WTC11 (cell line): ENCODE measurements around the gene HBG1. TPM values are rescaled to one million over a fixed set of nuclear protein-coding genes. Genes with fewer than 3 reads are reported as not detected.

ENCODE experiments used
- ATAC-seq: fragments of 200-7000 bp; cut with Tn5 transposase; 2 replicates; pipeline ENCODE4 v1.10.0; 2021; ENCODE audit warnings: mild to moderate bottlenecking, moderate library complexity
- CTCF ChIA-PET: fragments of 300-600 bp; sonication (Branson Sonifier 250); formaldehyde crosslinking; loops from one replicate; lab custom pipeline; 2021; ENCODE audit warnings: antibody characterized with exemption; lab: Charles Lee
- POLR2A ChIA-PET: fragments of 350-600 bp; sonication (Branson Sonifier 250); formaldehyde crosslinking; loops from one replicate; lab custom pipeline; 2021; ENCODE audit warnings: antibody characterized with exemption; lab: Charles Lee
- DNase-seq: peaks from one replicate; pipeline ENCODE4 v3.0.0; 2021; ENCODE audit warnings: low spot score
- H3K27ac Mint-ChIP-seq: 2 replicates; pipeline ENCODE4 v1.8.0; 2021; ENCODE audit warnings: mixed read lengths
- H3K27me3 Mint-ChIP-seq: 2 replicates; pipeline ENCODE4 v1.8.0; 2021; ENCODE audit warnings: low read depth, mild to moderate bottlenecking, moderate library complexity, mixed read lengths
- H3K36me3 Mint-ChIP-seq: 2 replicates; pipeline ENCODE4 v1.8.0; 2021; ENCODE audit warnings: mixed read lengths
- H3K4me1 Mint-ChIP-seq: 2 replicates; pipeline ENCODE4 v1.8.0; 2022; ENCODE audit warnings: mixed read lengths
- H3K4me3 Mint-ChIP-seq: 2 replicates; pipeline ENCODE4 v1.8.0; 2021; ENCODE audit warnings: mild to moderate bottlenecking, moderate library complexity, mixed read lengths
- H3K9me3 Mint-ChIP-seq: 2 replicates; pipeline ENCODE4 v1.8.0; 2021; ENCODE audit warnings: mixed read lengths
- GRHL2 ChIP-seq: fragments of 250-450 bp; sonication (Bioruptor Pico); IDR thresholded peaks from 2 replicates; pipeline ENCODE4 v1.8.0; 2022; ENCODE audit warnings: mild to moderate bottlenecking, moderate library complexity; ENCODE audit not compliant: insufficient replicate concordance, severe bottlenecking
- IRF2 ChIP-seq: sonication (generic); formaldehyde crosslinking; IDR thresholded peaks from 2 replicates; pipeline ENCODE4 v1.8.0; 2022; ENCODE audit warnings: low read depth, missing genetic modification reagents, borderline replicate concordance
- MXD4 ChIP-seq: fragments of 250-450 bp; sonication (Bioruptor Pico); IDR thresholded peaks from 2 replicates; pipeline ENCODE4 v1.8.0; 2021; ENCODE audit warnings: mild to moderate bottlenecking, moderate library complexity, borderline replicate concordance
- NR2C2 ChIP-seq: sonication (generic); formaldehyde crosslinking; IDR thresholded peaks from 2 replicates; pipeline ENCODE4 v1.8.0; 2022; ENCODE audit warnings: mild to moderate bottlenecking, missing genetic modification reagents
- RELA ChIP-seq: sonication (generic); formaldehyde crosslinking; IDR thresholded peaks from 2 replicates; pipeline ENCODE4 v1.8.1; 2022; ENCODE audit warnings: missing genetic modification reagents, mild to moderate bottlenecking, borderline replicate concordance
- SMAD3 ChIP-seq: sonication (generic); formaldehyde crosslinking; IDR thresholded peaks from 2 replicates; pipeline ENCODE4 v1.8.0; 2022; ENCODE audit warnings: missing genetic modification reagents, mild to moderate bottlenecking, borderline replicate concordance
- TEAD1 ChIP-seq: sonication (generic); formaldehyde crosslinking; IDR thresholded peaks from 2 replicates; pipeline ENCODE4 v1.8.0; 2022; ENCODE audit warnings: mild to moderate bottlenecking, missing genetic modification reagents
- TP53 ChIP-seq: sonication (generic); formaldehyde crosslinking; IDR thresholded peaks from 2 replicates; pipeline ENCODE4 v1.8.1; 2023; ENCODE audit warnings: mild to moderate bottlenecking, missing genetic modification reagents
- ZBTB21 ChIP-seq: sonication (generic); formaldehyde crosslinking; IDR thresholded peaks from 2 replicates; pipeline ENCODE4 v1.8.1; 2023; ENCODE audit warnings: mild to moderate bottlenecking, missing genetic modification reagents, borderline replicate concordance
- ZNF138 ChIP-seq: sonication (generic); formaldehyde crosslinking; conservative IDR thresholded peaks from 2 replicates; pipeline ENCODE4 v1.8.1; 2022; ENCODE audit warnings: mild to moderate bottlenecking, moderate library complexity, missing genetic modification reagents
- ZNF671 ChIP-seq: fragments of 250-450 bp; sonication (Bioruptor Pico); IDR thresholded peaks from 2 replicates; pipeline ENCODE4 v1.8.0; 2021; ENCODE audit warnings: mild to moderate bottlenecking
- total RNA-seq: library from RNA; stranded (reverse); gene quantifications from 3 replicates; pipeline ENCODE4 v1.2.3, GENCODE V29; 2021
- TF ChIP-seq, protein P1 (sequence below): fragments of 200-600 bp; IDR thresholded peaks from 2 replicates; pipeline ENCODE4 v1.8.0; 2022; ENCODE audit warnings: antibody characterized with exemption
- TF ChIP-seq, protein P2 (sequence below): sonication (generic); formaldehyde crosslinking; IDR thresholded peaks from 2 replicates; pipeline ENCODE4 v1.8.1; 2023; ENCODE audit warnings: mild to moderate bottlenecking, missing genetic modification reagents, moderate library complexity
- TF ChIP-seq, protein P3 (sequence below): fragments of 250-450 bp; sonication (Bioruptor Pico); IDR thresholded peaks from 2 replicates; pipeline ENCODE4 v1.9.0; 2021; ENCODE audit warnings: mild to moderate bottlenecking
- TF ChIP-seq, protein P4 (sequence below): sonication (generic); formaldehyde crosslinking; IDR thresholded peaks from 2 replicates; pipeline ENCODE4 v1.8.1; 2023; ENCODE audit warnings: mild to moderate bottlenecking, missing genetic modification reagents, borderline replicate concordance
- TF ChIP-seq, protein P5 (sequence below): sonication (generic); formaldehyde crosslinking; IDR thresholded peaks from 2 replicates; pipeline ENCODE4 v1.8.1; 2022; ENCODE audit warnings: low read depth, missing genetic modification reagents, borderline replicate concordance
- TF ChIP-seq, protein P6 (sequence below): fragments of 250-450 bp; sonication (Bioruptor Pico); conservative IDR thresholded peaks from 2 replicates; pipeline ENCODE4 v1.9.0; 2021; ENCODE audit warnings: mild to moderate bottlenecking
- TF ChIP-seq, protein P7 (sequence below): fragments of 250-450 bp; sonication (Bioruptor Pico); IDR thresholded peaks from 2 replicates; pipeline ENCODE4 v1.9.0; 2021; ENCODE audit warnings: mild to moderate bottlenecking, borderline replicate concordance
- TF ChIP-seq, protein P8 (sequence below): sonication (generic); formaldehyde crosslinking; IDR thresholded peaks from 2 replicates; pipeline ENCODE4 v1.8.1; 2023; ENCODE audit warnings: mild to moderate bottlenecking, missing genetic modification reagents

The HBG1 gene
- total RNA-seq, 1 experiment from 2014 or later, result 3.4 TPM

DNA sequence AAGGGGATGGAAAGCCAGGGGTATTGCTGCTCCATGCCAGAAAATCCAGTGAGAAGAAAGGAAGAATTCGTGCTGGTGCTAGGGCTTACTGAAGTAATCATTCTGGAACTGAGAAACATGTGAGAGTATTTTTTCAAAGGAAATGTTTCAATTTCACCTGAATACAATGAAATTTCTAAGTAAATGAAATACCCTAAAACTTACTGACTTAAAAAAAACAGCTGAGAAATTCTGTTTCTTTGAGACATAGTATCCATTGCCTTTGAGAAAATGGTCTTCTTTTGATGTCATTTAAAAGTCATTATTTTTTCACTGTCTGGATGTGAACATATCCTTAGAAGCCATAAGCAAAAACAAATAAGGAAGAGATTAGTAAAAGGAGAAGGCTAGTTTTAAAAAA lies 49.1 kb downstream of the HBG1 start, which contains the start of gene OR51V1:
TSS of gene OR51V1 (minus strand) at position 101 of the 400 bp plus-strand sequence. CDS start at position 101, 0 bp downstream.
- CTCF ChIA-PET, result no interaction called here
- POLR2A ChIA-PET, result no interaction called here
- peaks cover 23% of the 10 kb centered on the region for H3K4me1 Mint-ChIP-seq
- TF ChIP-seq GRHL2 (CRISPR knock-in tag), result no peak
- TF ChIP-seq MXD4 (CRISPR knock-in tag), result no peak
- TF ChIP-seq, protein P1, sequence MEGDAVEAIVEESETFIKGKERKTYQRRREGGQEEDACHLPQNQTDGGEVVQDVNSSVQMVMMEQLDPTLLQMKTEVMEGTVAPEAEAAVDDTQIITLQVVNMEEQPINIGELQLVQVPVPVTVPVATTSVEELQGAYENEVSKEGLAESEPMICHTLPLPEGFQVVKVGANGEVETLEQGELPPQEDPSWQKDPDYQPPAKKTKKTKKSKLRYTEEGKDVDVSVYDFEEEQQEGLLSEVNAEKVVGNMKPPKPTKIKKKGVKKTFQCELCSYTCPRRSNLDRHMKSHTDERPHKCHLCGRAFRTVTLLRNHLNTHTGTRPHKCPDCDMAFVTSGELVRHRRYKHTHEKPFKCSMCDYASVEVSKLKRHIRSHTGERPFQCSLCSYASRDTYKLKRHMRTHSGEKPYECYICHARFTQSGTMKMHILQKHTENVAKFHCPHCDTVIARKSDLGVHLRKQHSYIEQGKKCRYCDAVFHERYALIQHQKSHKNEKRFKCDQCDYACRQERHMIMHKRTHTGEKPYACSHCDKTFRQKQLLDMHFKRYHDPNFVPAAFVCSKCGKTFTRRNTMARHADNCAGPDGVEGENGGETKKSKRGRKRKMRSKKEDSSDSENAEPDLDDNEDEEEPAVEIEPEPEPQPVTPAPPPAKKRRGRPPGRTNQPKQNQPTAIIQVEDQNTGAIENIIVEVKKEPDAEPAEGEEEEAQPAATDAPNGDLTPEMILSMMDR, result no peak
- TF ChIP-seq, protein P2, sequence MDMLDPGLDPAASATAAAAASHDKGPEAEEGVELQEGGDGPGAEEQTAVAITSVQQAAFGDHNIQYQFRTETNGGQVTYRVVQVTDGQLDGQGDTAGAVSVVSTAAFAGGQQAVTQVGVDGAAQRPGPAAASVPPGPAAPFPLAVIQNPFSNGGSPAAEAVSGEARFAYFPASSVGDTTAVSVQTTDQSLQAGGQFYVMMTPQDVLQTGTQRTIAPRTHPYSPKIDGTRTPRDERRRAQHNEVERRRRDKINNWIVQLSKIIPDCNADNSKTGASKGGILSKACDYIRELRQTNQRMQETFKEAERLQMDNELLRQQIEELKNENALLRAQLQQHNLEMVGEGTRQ (CRISPR knock-in tag), result no peak
- TF ChIP-seq, protein P3, sequence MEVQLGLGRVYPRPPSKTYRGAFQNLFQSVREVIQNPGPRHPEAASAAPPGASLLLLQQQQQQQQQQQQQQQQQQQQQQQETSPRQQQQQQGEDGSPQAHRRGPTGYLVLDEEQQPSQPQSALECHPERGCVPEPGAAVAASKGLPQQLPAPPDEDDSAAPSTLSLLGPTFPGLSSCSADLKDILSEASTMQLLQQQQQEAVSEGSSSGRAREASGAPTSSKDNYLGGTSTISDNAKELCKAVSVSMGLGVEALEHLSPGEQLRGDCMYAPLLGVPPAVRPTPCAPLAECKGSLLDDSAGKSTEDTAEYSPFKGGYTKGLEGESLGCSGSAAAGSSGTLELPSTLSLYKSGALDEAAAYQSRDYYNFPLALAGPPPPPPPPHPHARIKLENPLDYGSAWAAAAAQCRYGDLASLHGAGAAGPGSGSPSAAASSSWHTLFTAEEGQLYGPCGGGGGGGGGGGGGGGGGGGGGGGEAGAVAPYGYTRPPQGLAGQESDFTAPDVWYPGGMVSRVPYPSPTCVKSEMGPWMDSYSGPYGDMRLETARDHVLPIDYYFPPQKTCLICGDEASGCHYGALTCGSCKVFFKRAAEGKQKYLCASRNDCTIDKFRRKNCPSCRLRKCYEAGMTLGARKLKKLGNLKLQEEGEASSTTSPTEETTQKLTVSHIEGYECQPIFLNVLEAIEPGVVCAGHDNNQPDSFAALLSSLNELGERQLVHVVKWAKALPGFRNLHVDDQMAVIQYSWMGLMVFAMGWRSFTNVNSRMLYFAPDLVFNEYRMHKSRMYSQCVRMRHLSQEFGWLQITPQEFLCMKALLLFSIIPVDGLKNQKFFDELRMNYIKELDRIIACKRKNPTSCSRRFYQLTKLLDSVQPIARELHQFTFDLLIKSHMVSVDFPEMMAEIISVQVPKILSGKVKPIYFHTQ, result no peak
- no peak for TF ChIP-seq ZNF671
- no peak for TF ChIP-seq TP53 (CRISPR knock-in tag)
- TF ChIP-seq, protein P4, sequence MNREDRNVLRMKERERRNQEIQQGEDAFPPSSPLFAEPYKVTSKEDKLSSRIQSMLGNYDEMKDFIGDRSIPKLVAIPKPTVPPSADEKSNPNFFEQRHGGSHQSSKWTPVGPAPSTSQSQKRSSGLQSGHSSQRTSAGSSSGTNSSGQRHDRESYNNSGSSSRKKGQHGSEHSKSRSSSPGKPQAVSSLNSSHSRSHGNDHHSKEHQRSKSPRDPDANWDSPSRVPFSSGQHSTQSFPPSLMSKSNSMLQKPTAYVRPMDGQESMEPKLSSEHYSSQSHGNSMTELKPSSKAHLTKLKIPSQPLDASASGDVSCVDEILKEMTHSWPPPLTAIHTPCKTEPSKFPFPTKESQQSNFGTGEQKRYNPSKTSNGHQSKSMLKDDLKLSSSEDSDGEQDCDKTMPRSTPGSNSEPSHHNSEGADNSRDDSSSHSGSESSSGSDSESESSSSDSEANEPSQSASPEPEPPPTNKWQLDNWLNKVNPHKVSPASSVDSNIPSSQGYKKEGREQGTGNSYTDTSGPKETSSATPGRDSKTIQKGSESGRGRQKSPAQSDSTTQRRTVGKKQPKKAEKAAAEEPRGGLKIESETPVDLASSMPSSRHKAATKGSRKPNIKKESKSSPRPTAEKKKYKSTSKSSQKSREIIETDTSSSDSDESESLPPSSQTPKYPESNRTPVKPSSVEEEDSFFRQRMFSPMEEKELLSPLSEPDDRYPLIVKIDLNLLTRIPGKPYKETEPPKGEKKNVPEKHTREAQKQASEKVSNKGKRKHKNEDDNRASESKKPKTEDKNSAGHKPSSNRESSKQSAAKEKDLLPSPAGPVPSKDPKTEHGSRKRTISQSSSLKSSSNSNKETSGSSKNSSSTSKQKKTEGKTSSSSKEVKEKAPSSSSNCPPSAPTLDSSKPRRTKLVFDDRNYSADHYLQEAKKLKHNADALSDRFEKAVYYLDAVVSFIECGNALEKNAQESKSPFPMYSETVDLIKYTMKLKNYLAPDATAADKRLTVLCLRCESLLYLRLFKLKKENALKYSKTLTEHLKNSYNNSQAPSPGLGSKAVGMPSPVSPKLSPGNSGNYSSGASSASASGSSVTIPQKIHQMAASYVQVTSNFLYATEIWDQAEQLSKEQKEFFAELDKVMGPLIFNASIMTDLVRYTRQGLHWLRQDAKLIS (CRISPR knock-in tag), result no peak
- no peak for TF ChIP-seq NR2C2
- TF ChIP-seq, protein P5, sequence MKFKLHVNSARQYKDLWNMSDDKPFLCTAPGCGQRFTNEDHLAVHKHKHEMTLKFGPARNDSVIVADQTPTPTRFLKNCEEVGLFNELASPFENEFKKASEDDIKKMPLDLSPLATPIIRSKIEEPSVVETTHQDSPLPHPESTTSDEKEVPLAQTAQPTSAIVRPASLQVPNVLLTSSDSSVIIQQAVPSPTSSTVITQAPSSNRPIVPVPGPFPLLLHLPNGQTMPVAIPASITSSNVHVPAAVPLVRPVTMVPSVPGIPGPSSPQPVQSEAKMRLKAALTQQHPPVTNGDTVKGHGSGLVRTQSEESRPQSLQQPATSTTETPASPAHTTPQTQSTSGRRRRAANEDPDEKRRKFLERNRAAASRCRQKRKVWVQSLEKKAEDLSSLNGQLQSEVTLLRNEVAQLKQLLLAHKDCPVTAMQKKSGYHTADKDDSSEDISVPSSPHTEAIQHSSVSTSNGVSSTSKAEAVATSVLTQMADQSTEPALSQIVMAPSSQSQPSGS (CRISPR knock-in tag), result no peak
- TF ChIP-seq IRF2, result no peak
- TF ChIP-seq TEAD1, result no peak
- TF ChIP-seq RELA (CRISPR knock-in tag), result no peak
- TF ChIP-seq, protein P6, sequence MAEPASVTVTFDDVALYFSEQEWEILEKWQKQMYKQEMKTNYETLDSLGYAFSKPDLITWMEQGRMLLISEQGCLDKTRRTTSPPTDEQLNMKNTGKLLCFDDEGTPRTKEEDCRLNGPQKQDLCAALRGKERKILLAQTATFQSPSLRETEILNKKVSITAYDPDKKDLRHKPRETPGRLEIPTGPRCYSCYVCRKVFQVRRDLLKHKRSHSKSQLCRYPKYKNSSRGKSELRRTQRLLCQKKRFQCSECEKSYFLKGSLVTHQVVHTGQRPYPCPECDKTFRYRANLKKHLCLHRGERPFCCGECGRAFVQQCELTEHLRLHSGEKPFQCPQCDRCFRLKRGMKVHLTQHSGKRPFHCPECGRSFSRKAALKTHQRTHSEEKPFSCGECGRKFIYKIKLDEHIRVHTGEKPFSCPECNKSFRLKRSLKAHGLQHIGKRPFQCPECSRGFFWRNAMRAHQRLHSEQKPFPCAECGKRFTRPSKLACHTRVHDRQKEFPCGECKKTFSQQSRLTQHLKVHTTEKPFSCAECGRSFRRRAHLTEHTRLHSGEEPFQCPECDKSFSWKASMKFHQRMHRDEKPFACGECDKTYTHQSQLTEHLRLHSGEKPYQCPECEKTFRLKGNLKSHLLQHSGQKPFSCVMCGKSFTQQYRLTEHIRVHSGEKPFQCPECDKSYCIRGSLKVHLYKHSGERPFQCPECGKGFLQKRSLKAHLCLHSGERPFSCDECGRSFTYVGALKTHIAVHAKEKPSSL (CRISPR knock-in tag), result no peak
- no peak for TF ChIP-seq ZNF138
- no peak for TF ChIP-seq SMAD3 (CRISPR knock-in tag)
- TF ChIP-seq, protein P7, sequence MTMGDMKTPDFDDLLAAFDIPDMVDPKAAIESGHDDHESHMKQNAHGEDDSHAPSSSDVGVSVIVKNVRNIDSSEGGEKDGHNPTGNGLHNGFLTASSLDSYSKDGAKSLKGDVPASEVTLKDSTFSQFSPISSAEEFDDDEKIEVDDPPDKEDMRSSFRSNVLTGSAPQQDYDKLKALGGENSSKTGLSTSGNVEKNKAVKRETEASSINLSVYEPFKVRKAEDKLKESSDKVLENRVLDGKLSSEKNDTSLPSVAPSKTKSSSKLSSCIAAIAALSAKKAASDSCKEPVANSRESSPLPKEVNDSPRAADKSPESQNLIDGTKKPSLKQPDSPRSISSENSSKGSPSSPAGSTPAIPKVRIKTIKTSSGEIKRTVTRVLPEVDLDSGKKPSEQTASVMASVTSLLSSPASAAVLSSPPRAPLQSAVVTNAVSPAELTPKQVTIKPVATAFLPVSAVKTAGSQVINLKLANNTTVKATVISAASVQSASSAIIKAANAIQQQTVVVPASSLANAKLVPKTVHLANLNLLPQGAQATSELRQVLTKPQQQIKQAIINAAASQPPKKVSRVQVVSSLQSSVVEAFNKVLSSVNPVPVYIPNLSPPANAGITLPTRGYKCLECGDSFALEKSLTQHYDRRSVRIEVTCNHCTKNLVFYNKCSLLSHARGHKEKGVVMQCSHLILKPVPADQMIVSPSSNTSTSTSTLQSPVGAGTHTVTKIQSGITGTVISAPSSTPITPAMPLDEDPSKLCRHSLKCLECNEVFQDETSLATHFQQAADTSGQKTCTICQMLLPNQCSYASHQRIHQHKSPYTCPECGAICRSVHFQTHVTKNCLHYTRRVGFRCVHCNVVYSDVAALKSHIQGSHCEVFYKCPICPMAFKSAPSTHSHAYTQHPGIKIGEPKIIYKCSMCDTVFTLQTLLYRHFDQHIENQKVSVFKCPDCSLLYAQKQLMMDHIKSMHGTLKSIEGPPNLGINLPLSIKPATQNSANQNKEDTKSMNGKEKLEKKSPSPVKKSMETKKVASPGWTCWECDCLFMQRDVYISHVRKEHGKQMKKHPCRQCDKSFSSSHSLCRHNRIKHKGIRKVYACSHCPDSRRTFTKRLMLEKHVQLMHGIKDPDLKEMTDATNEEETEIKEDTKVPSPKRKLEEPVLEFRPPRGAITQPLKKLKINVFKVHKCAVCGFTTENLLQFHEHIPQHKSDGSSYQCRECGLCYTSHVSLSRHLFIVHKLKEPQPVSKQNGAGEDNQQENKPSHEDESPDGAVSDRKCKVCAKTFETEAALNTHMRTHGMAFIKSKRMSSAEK, result no peak
- no peak for TF ChIP-seq ZBTB21 (CRISPR knock-in tag)
- TF ChIP-seq, protein P8, sequence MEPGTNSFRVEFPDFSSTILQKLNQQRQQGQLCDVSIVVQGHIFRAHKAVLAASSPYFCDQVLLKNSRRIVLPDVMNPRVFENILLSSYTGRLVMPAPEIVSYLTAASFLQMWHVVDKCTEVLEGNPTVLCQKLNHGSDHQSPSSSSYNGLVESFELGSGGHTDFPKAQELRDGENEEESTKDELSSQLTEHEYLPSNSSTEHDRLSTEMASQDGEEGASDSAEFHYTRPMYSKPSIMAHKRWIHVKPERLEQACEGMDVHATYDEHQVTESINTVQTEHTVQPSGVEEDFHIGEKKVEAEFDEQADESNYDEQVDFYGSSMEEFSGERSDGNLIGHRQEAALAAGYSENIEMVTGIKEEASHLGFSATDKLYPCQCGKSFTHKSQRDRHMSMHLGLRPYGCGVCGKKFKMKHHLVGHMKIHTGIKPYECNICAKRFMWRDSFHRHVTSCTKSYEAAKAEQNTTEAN (CRISPR knock-in tag), result no peak
- no peaks in the 10 kb centered on the region for H3K36me3 Mint-ChIP-seq
- no peak for DNase-seq
- H3K4me3 Mint-ChIP-seq, result no peak within 1 kb of the TSS
- no peak within 1 kb of the TSS for H3K27ac Mint-ChIP-seq
- H3K9me3 Mint-ChIP-seq, result no peaks in the 10 kb centered on the region
- H3K27me3 Mint-ChIP-seq, result no peaks in the 10 kb centered on the region
- no peak for ATAC-seq
